Measurements from ENCODE around the gene TGFA. TPM values are rescaled to one million over a fixed set of nuclear protein-coding genes. Genes with fewer than 3 reads are reported as not detected.

Gene TGFA
- total RNA-seq, 6 donors from 2014 or later, result 4.2 to 19.6 (median 10.7) TPM

- TF ChIP-seq CTCF (IDR thresholded peaks at IDR 0.05) (no peak), EP300 (IDR thresholded peaks at IDR 0.05) (no peak), POLR2A (IDR thresholded peaks at IDR 0.05) (no peak), POLR2AphosphoS5 (IDR thresholded peaks at IDR 0.05) (no peak)
- H3K9me3 ChIP-seq, result peaks cover 0 to 4% (median 0%) of the 10 kb centered on the region in 4 donors
- H3K27me3 ChIP-seq, result no peaks in the 10 kb centered on the region
- DNase-seq, result no peak
- H3K27ac ChIP-seq, result no peak overlapping the region
- no peak overlapping the region for H3K4me3 ChIP-seq
- ATAC-seq (ENCODE audit: low FRiP score in 2 of 2), result no peak
- WGBS, 2 donors, result 68 to 88% methylated on average over 4 of the region's 4 CpGs
- H3K36me3 ChIP-seq, result no peaks in the 10 kb centered on the region
- peaks cover 0 to 6% (median 0%) of the 10 kb centered on the region in 4 donors for H3K4me1 ChIP-seq
Observed at GRCh38 chr2:70534183-70534836, 19.3 kb downstream of the TGFA start.

- 91 to 92% methylated on average over 7 of the region's 7 CpGs for WGBS, 2 donors
- H3K4me3 ChIP-seq, result no peak overlapping the region
- H3K9me3 ChIP-seq, result peaks cover 0 to 4% (median 0%) of the 10 kb centered on the region in 4 donors
- DNase-seq (no peak), ATAC-seq (ENCODE audit: low FRiP score in 2 of 2) (no peak)
- H3K27ac ChIP-seq, result no peak overlapping the region
- no peaks in the 10 kb centered on the region for H3K36me3 ChIP-seq
- TF ChIP-seq EP300 (IDR thresholded peaks at IDR 0.05) (no peak), CTCF (IDR thresholded peaks at IDR 0.05) (no peak), POLR2A (IDR thresholded peaks at IDR 0.05) (no peak), POLR2AphosphoS5 (IDR thresholded peaks at IDR 0.05) (no peak)
- no peaks in the 10 kb centered on the region for H3K27me3 ChIP-seq
- peaks cover 0 to 6% (median 0%) of the 10 kb centered on the region in 4 donors for H3K4me1 ChIP-seq
Observed at GRCh38 chr2:70532244-70532935, 21.2 kb downstream of the TGFA start.

GRCh38 chr2:70531419-70532086, 22.1 kb downstream of the TGFA start:
- 71% methylated on average over 3 of the region's 3 CpGs for WGBS, 2 donors
- H3K4me1 ChIP-seq, result peaks cover 0 to 6% (median 0%) of the 10 kb centered on the region in 4 donors
- DNase-seq (no peak), ATAC-seq (ENCODE audit: low FRiP score in 2 of 2) (peak in 1 of 2 donors; percentile 50)
- TF ChIP-seq POLR2AphosphoS5 (IDR thresholded peaks at IDR 0.05), result no peak
- no peak for TF ChIP-seq POLR2A (IDR thresholded peaks at IDR 0.05)
- TF ChIP-seq CTCF (IDR thresholded peaks at IDR 0.05), result no peak
- TF ChIP-seq EP300 (IDR thresholded peaks at IDR 0.05), result no peak
- no peaks in the 10 kb centered on the region for H3K27me3 ChIP-seq
- no peak overlapping the region for H3K4me3 ChIP-seq
- no peaks in the 10 kb centered on the region for H3K36me3 ChIP-seq
- H3K9me3 ChIP-seq, result peaks cover 0 to 4% (median 0%) of the 10 kb centered on the region in 4 donors
- no peak overlapping the region for H3K27ac ChIP-seq

- H3K4me1 ChIP-seq, result peaks cover 6 to 20% (median 12%) of the 10 kb centered on the region in 4 donors
- no peaks in the 10 kb centered on the region for H3K36me3 ChIP-seq
- no peak overlapping the region for H3K27ac ChIP-seq
- 93 to 95% methylated on average over 2 of the region's 2 CpGs for WGBS, 2 donors
- peak in 1 of 2 donors; percentile 44 for ATAC-seq (ENCODE audit: low FRiP score in 2 of 2)
- no peaks in the 10 kb centered on the region for H3K27me3 ChIP-seq
- no peak overlapping the region for H3K4me3 ChIP-seq
- H3K9me3 ChIP-seq, result no peaks in the 10 kb centered on the region
- DNase-seq, result peak in 1 of 2 donors; percentile 45
- TF ChIP-seq POLR2A (IDR thresholded peaks at IDR 0.05) (no peak), CTCF (IDR thresholded peaks at IDR 0.05) (no peak), EP300 (IDR thresholded peaks at IDR 0.05) (no peak), POLR2AphosphoS5 (IDR thresholded peaks at IDR 0.05) (no peak)
Observed at GRCh38 chr2:70529610-70530009, 24.0 kb downstream of the TGFA start.

Data from upper lobe of left lung (tissue), 6 donors.